ENCODE results near the gene IQSEC1.

DNA sequence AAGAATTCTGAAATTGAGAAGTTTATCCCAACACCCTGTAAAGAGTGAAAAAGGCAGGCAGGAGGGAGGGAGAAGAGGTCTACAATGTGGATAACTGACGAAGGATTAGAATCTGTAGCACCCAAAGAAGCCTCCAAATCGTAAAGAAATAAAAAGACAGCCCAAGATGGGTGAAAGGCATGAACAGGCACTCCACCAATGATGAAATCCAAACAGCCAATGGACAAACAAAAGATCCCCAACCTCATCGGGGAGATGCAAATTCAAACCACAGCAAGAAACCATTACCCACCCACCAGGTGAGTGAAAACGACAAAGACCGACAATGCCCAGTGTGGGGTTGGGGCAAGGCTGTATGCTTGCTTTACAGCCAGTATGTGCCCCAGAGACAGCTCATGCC lies 85.6 kb downstream of the IQSEC1 start:
- TF ChIP-seq, protein P1, sequence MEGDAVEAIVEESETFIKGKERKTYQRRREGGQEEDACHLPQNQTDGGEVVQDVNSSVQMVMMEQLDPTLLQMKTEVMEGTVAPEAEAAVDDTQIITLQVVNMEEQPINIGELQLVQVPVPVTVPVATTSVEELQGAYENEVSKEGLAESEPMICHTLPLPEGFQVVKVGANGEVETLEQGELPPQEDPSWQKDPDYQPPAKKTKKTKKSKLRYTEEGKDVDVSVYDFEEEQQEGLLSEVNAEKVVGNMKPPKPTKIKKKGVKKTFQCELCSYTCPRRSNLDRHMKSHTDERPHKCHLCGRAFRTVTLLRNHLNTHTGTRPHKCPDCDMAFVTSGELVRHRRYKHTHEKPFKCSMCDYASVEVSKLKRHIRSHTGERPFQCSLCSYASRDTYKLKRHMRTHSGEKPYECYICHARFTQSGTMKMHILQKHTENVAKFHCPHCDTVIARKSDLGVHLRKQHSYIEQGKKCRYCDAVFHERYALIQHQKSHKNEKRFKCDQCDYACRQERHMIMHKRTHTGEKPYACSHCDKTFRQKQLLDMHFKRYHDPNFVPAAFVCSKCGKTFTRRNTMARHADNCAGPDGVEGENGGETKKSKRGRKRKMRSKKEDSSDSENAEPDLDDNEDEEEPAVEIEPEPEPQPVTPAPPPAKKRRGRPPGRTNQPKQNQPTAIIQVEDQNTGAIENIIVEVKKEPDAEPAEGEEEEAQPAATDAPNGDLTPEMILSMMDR (IDR thresholded peaks at IDR 0.05), result no peak
- no peak for TF ChIP-seq POLR2A (IDR thresholded peaks at IDR 0.05)

All from Peyer's patch (tissue), 4 donors.